ENCODE measurements around the gene UBAC1. TPM values are rescaled to one million over a fixed set of nuclear protein-coding genes. Genes with fewer than 3 reads are reported as not detected.

The UBAC1 gene
- total RNA-seq, 2 donors from 2014 or later: 47.9 to 48.4 TPM

- WGBS, 2 experiments (ENCODE audit: insufficient coverage in 1 of 2, insufficient read length in 1 of 2): 93 to 94% methylated on average over 10 to 12 of the region's 12 CpGs
- Mint-ChIP-seq H3K4me3 (no peak overlapping the region), H3K9me3 (no peaks in the 10 kb centered on the region), H3K36me3 (ENCODE audit: low read depth) (peaks cover 52% of the 10 kb centered on the region), H3K27ac (peak overlapping the region; percentile 30), H3K27me3 (ENCODE audit: insufficient read depth) (no peaks in the 10 kb centered on the region), H3K4me1 (no peaks in the 10 kb centered on the region)
- Histone ChIP-seq H3K9me3 (ENCODE audit: control insufficient read depth, low read length) (no peaks in the 10 kb centered on the region), H3K9ac (ENCODE audit: extremely low read depth, low read length, poor library complexity, severe bottlenecking) (no peak overlapping the region), H3K27me3 (ENCODE audit: control insufficient read depth, insufficient read depth, low read length, poor library complexity, severe bottlenecking) (no peaks in the 10 kb centered on the region), H3K27ac (ENCODE audit: low read depth, low read length) (no peak overlapping the region), H3K4me3 (ENCODE audit: low read length) (no peak overlapping the region), H3K4me1 (ENCODE audit: control insufficient read depth, insufficient read depth, low read length) (no peaks in the 10 kb centered on the region), H3K36me3 (ENCODE audit: control insufficient read depth, insufficient read depth, low read length) (peaks cover 39% of the 10 kb centered on the region)
- no peak for DNase-seq
- TF ChIP-seq CTCF (conservative IDR thresholded peaks at IDR 0.05): no peak
Measured at GRCh38 chr9:135950135-135950682, 11.0 kb downstream of the UBAC1 start.

- Mint-ChIP-seq H3K27me3 (ENCODE audit: insufficient read depth) (no peaks in the 10 kb centered on the region), H3K9me3 (no peaks in the 10 kb centered on the region), H3K36me3 (ENCODE audit: low read depth) (peaks cover 56% of the 10 kb centered on the region), H3K27ac (peak overlapping the region; percentile 30), H3K4me1 (no peaks in the 10 kb centered on the region), H3K4me3 (no peak overlapping the region)
- H3K27me3 ChIP-seq (ENCODE audit: control insufficient read depth, insufficient read depth, low read length, poor library complexity, severe bottlenecking): no peaks in the 10 kb centered on the region
- no peak for DNase-seq
- H3K9ac ChIP-seq (ENCODE audit: extremely low read depth, low read length, poor library complexity, severe bottlenecking): no peak overlapping the region
- H3K4me1 ChIP-seq (ENCODE audit: control insufficient read depth, insufficient read depth, low read length): no peaks in the 10 kb centered on the region
- H3K36me3 ChIP-seq (ENCODE audit: control insufficient read depth, insufficient read depth, low read length): peaks cover 37% of the 10 kb centered on the region
- H3K27ac ChIP-seq (ENCODE audit: low read depth, low read length): peak overlapping the region; percentile 17
- H3K9me3 ChIP-seq (ENCODE audit: control insufficient read depth, low read length): no peaks in the 10 kb centered on the region
- WGBS, 2 experiments (ENCODE audit: insufficient coverage in 1 of 2, insufficient read length in 1 of 2): 95 to 98% methylated on average over 22 to 26 of the region's 26 CpGs
- no peak overlapping the region for H3K4me3 ChIP-seq (ENCODE audit: low read length)
- no peak for TF ChIP-seq CTCF (conservative IDR thresholded peaks at IDR 0.05)
Measured at GRCh38 chr9:135949501-135950134, 11.6 kb downstream of the UBAC1 start.

GRCh38 chr9:135948968-135949367 lies 12.2 kb downstream of the UBAC1 start:
- H3K4me3 Mint-ChIP-seq: no peak overlapping the region
- H3K27me3 ChIP-seq (ENCODE audit: control insufficient read depth, insufficient read depth, low read length, poor library complexity, severe bottlenecking): no peaks in the 10 kb centered on the region
- WGBS, 2 experiments (ENCODE audit: insufficient coverage in 1 of 2, insufficient read length in 1 of 2): 94 to 100% methylated on average over 3 to 4 of the region's 4 CpGs
- H3K9me3 ChIP-seq (ENCODE audit: control insufficient read depth, low read length): no peaks in the 10 kb centered on the region
- H3K4me1 Mint-ChIP-seq: no peaks in the 10 kb centered on the region
- no peaks in the 10 kb centered on the region for H3K9me3 Mint-ChIP-seq
- H3K36me3 Mint-ChIP-seq (ENCODE audit: low read depth): peaks cover 59% of the 10 kb centered on the region
- peak overlapping the region; percentile 2 for H3K27ac Mint-ChIP-seq
- no peak for TF ChIP-seq CTCF (conservative IDR thresholded peaks at IDR 0.05)
- no peak overlapping the region for H3K9ac ChIP-seq (ENCODE audit: extremely low read depth, low read length, poor library complexity, severe bottlenecking)
- DNase-seq: no peak
- no peak overlapping the region for H3K4me3 ChIP-seq (ENCODE audit: low read length)
- H3K27me3 Mint-ChIP-seq (ENCODE audit: insufficient read depth): no peaks in the 10 kb centered on the region
- H3K4me1 ChIP-seq (ENCODE audit: control insufficient read depth, insufficient read depth, low read length): no peaks in the 10 kb centered on the region
- peaks cover 39% of the 10 kb centered on the region for H3K36me3 ChIP-seq (ENCODE audit: control insufficient read depth, insufficient read depth, low read length)
- peak overlapping the region; percentile 17 for H3K27ac ChIP-seq (ENCODE audit: low read depth, low read length)

Measured in endodermal cell (in vitro differentiated cells).